Activated CD4-positive, alpha-beta T cell treated with anti-CD3 and anti-CD28 coated beads, Interleukin-2, amount 10 ng/mL, durations not matched to agents 7 days and 5 days (primary cell): ENCODE data around the gene THUMPD1. TPM values are rescaled to one million over a fixed set of nuclear protein-coding genes. Genes with fewer than 3 reads are reported as not detected.
A peak's percentile ranks its signal among the peaks of the same experiment; 100 is the strongest.
"Not testable (repeated sequence)": the region's sequence is repeated elsewhere in the genome, so short reads cannot be mapped to it uniquely, and the experiment has no call there.

Experiments
- CTCF ChIA-PET: fragments of 350-600 bp; sonication (Branson Sonifier 250); formaldehyde crosslinking; loops from one replicate; lab custom pipeline; 2021; ENCODE audit warnings: antibody characterized with exemption; lab: Charles Lee
- POLR2A ChIA-PET: fragments of 350-600 bp; sonication (Branson Sonifier 250); formaldehyde crosslinking; loops from one replicate; lab custom pipeline; 2021; ENCODE audit warnings: antibody characterized with exemption; lab: Charles Lee
- DNase-seq: peaks from one replicate; pipeline ENCODE4 v3.0.0-alpha.2; 2020
- H3K27ac Mint-ChIP-seq: one replicate; pipeline ENCODE4 v1.8.0; 2021; ENCODE audit warnings: mild to moderate bottlenecking, moderate library complexity, mixed read lengths
- H3K27me3 Mint-ChIP-seq: one replicate; pipeline ENCODE4 v1.8.0; 2021; ENCODE audit warnings: mixed read lengths
- H3K36me3 Mint-ChIP-seq: one replicate; pipeline ENCODE4 v1.8.0; 2021; ENCODE audit warnings: low read depth, mixed read lengths
- H3K4me1 Mint-ChIP-seq: one replicate; pipeline ENCODE4 v1.8.0; 2021; ENCODE audit warnings: mixed read lengths
- H3K4me3 Mint-ChIP-seq: one replicate; pipeline ENCODE4 v1.8.0; 2021; ENCODE audit warnings: mild to moderate bottlenecking, moderate library complexity, mixed read lengths
- H3K9me3 Mint-ChIP-seq: one replicate; pipeline ENCODE4 v1.8.0; 2021; ENCODE audit warnings: mixed read lengths
- total RNA-seq, 2 experiments: library from RNA; stranded (reverse); gene quantifications; one replicate each; pipeline ENCODE4 v1.2.3, GENCODE V29; 2021

Gene THUMPD1
- total RNA-seq, 2 experiments from 2014 or later: 42.9 to 43.1 TPM

DNA sequence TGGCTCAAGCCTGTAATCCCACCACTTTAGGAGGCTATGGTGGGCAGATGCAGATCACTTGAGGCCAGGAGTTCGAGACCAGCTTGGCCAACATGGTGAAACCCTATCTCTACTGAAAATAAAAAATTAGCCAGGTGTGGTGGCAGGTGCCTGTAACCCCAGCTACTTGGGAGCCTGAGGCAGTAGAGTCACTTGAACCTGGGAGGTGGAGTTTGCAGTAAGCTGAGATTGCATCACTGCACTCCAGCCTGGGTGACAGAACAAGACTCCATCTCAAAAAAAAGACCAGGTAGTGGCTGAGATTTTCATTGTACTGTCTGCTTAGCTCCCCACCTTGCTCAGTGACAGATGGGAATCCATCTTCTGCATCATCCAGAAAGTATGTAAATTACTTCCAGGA lies 22.8 kb upstream of the THUMPD1 start:
- H3K27ac Mint-ChIP-seq, POLR2A ChIA-PET, H3K27me3 Mint-ChIP-seq, H3K4me3 Mint-ChIP-seq, DNase-seq: not testable (repeated sequence)
- peaks cover 28% of the 10 kb centered on the region for H3K4me1 Mint-ChIP-seq
- peaks cover 12% of the 10 kb centered on the region for H3K36me3 Mint-ChIP-seq
- CTCF ChIA-PET: interaction anchor here (1.8 to 2.1 kb wide), 3 partner anchors 11 to 23 kb away, joined by 4 to 8 read pairs (median 7); partner anchors contain the start of gene THUMPD1
- H3K9me3 Mint-ChIP-seq: peaks cover 14% of the 10 kb centered on the region

DNA sequence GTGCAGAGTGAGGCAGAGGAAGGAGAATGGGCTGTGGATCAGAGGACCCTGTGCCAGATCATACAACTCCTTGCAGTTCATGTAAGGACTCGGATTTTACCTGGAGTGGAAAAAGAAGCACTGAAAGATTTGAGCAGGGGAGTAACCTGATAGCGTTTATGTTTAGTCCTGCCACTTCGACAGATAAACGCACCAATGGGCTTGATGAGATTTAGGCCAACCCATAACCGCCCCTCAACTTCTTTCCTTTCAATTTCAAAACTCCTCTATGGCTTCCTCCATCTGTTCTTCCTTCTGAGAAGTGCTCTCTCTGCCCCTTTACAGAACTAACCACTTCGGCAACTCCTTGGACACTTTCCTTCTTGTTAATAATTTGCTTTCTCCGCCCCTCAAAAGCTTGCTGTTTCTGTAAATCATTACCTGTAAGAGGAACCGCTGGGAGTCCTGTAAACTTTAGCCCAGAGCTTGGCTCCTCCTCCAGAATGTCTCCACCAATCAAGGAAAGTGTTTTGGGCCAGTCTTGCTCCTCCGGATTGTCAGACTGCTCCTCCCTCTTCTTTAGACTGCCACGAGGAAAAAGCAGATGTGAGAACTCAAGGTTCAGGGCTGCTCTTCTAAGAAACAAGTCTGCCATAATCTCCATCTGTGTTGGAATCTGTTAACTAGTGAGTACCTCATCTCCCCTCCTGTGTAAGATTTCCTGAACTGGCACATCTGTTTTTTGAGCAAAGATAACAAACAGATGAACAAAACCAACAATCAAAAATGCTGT lies 22.0 kb upstream of the THUMPD1 start, which contains the start of gene ACSM3:
Gene ACSM3, plus strand, starts transcription at position 554 of the 772 bp plus-strand sequence. CDS start 6,021 bp downstream, outside the sequence.
- Mint-ChIP-seq H3K4me1 (peaks cover 28% of the 10 kb centered on the region), H3K9me3 (peaks cover 14% of the 10 kb centered on the region), H3K4me3 (peak within 1 kb of the TSS; percentile 79), H3K36me3 (peaks cover 12% of the 10 kb centered on the region), H3K27ac (peak within 1 kb of the TSS; percentile 89), H3K27me3 (no peaks in the 10 kb centered on the region)
- ChIA-PET POLR2A (interaction anchor here (1.0 kb wide), 1 partner anchor 23 kb away, joined by 3 read pairs; no protein-coding TSS in a partner anchor), CTCF (interaction anchor here (1.8 kb wide), 1 partner anchor 22 kb away, joined by 7 read pairs; the partner anchor contains the start of gene THUMPD1)
- peak; percentile 79 for DNase-seq

DNA sequence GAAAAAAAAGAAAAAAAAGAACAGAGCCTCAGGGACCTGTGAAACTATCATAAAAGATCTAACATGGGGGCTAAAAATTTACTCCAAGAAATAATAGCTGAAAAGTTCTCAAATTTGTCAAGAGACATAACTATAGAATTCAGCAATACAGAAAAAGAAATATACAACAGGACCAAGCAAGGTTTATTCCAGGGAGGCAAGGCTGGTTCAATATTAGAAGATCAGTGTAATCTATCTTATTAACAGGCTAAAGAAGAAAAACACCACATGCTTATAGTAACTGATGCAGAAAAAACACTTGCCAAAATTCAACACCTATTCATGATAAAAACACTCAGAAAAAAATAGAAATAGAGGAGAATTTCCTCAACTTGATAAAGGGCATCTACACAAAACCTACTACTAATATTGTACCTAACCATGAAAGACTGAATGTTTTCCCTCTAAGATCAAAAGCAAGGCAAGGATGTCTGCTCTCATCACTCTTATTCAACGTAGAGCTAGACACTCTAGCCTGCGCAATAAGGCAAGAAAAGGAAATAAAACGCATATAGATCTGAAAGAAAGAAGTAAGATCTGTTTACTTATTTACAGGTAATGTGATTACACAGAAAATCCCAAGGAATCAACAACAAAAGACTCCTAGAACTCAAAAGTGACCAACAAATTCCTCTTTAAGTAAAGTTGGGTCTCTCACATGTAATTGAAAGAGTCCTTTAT lies 20.9 kb upstream of the THUMPD1 start:
- H3K27ac Mint-ChIP-seq: peak overlapping the region; percentile 89
- no peaks in the 10 kb centered on the region for H3K27me3 Mint-ChIP-seq
- peaks cover 12% of the 10 kb centered on the region for H3K36me3 Mint-ChIP-seq
- ChIA-PET CTCF (no interaction called here), POLR2A (no interaction called here)
- peaks cover 28% of the 10 kb centered on the region for H3K4me1 Mint-ChIP-seq
- DNase-seq: no peak
- H3K4me3 Mint-ChIP-seq: peak overlapping the region; percentile 79
- H3K9me3 Mint-ChIP-seq: peaks cover 14% of the 10 kb centered on the region

DNA sequence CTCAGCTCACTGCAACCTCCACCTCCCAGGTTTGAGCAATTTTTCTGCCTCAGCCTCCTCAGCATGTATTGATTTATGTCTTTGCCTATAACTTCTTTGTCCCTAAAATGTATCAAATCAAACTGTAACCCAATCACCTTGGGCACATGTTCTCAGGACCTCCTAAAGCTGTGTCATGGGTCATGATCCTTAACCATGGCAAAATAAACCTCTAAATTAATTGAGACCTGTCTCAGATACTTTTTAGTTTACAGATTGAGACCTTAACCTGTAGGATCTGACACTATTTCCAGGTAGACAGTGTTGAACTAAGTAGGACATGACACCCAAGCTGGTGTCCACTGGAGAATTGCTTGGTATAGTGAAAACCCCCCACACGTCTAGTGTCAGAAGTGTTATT lies 19.6 kb upstream of the THUMPD1 start:
- Mint-ChIP-seq H3K36me3 (peaks cover 12% of the 10 kb centered on the region), H3K4me3 (no peak overlapping the region), H3K27ac (no peak overlapping the region), H3K9me3 (peaks cover 14% of the 10 kb centered on the region), H3K27me3 (no peaks in the 10 kb centered on the region), H3K4me1 (peaks cover 28% of the 10 kb centered on the region)
- ChIA-PET POLR2A (no interaction called here), CTCF (no interaction called here)
- DNase-seq: no peak

DNA sequence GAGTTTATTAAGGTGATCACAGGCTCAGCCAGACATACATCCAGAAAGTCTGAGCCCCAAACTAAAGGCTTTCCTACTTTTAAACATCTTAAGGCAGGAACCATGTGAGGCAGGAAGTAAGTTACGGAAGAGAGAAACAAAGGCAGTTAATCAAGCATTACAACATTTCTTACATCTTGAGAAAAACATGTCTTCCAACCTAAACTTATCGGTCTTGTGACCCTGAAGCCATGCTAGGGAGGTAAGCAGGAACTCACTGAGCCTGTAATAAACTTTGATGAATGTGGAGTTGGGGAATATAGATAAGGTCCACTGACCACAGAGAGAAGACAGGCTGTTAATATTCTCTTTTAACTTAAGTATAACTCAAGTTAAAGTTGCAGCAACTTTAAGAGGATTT lies 18.7 kb upstream of the THUMPD1 start:
- DNase-seq: no peak
- H3K9me3 Mint-ChIP-seq: peaks cover 14% of the 10 kb centered on the region
- no peaks in the 10 kb centered on the region for H3K27me3 Mint-ChIP-seq
- no peak overlapping the region for H3K4me3 Mint-ChIP-seq
- CTCF ChIA-PET: no interaction called here
- POLR2A ChIA-PET: no interaction called here
- H3K27ac Mint-ChIP-seq: no peak overlapping the region
- H3K4me1 Mint-ChIP-seq: peaks cover 28% of the 10 kb centered on the region
- peaks cover 12% of the 10 kb centered on the region for H3K36me3 Mint-ChIP-seq

DNA sequence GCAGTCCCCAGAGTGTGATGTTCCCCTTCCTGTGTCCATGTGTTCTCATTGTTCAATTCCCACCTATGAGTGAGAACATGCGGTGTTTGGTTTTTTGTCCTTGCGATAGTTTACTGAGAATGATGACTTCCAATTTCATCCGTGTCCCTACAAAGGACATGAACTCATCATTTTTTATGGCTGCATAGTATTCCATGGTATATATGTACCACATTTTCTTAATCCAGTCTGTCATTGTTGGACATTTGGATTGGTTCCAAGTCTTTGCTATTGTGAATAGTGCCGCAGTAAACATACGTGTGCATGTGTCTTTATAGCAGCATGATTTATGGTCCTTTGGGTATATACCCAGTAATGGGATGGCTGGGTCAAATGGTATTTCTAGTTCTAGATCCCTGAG lies 14.2 kb upstream of the THUMPD1 start:
- H3K27ac Mint-ChIP-seq, H3K9me3 Mint-ChIP-seq, H3K4me3 Mint-ChIP-seq, POLR2A ChIA-PET, H3K4me1 Mint-ChIP-seq, H3K36me3 Mint-ChIP-seq, DNase-seq, CTCF ChIA-PET: not testable (repeated sequence)
- peaks cover 20% of the 10 kb centered on the region for H3K27me3 Mint-ChIP-seq

DNA sequence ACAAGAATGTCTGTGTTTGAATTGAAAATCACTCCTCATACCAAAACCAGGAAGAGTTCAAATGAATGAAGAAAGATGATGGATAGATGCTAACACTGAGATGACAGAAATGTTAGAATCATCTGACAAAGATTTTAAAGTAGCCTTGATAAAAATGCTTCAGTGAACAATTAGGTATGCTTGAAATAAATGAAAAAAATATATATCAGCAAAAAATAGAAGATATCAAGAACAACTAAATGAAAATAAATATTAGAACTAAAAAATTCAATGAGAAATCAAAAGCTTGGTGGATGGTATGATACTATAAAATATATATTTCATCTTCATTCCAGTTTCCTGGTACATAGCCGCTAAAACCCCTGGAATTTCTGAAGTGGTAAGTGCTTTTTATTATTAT lies 13.6 kb upstream of the THUMPD1 start:
- no peak for DNase-seq
- peaks cover 2% of the 10 kb centered on the region for H3K9me3 Mint-ChIP-seq
- CTCF ChIA-PET: interaction anchor here (0.6 kb wide), 1 partner anchor 48 kb away, joined by 4 read pairs; no protein-coding TSS in a partner anchor
- POLR2A ChIA-PET: no interaction called here
- no peak overlapping the region for H3K27ac Mint-ChIP-seq
- no peak overlapping the region for H3K4me3 Mint-ChIP-seq
- H3K4me1 Mint-ChIP-seq: no peaks in the 10 kb centered on the region
- no peaks in the 10 kb centered on the region for H3K36me3 Mint-ChIP-seq
- peaks cover 20% of the 10 kb centered on the region for H3K27me3 Mint-ChIP-seq

DNA sequence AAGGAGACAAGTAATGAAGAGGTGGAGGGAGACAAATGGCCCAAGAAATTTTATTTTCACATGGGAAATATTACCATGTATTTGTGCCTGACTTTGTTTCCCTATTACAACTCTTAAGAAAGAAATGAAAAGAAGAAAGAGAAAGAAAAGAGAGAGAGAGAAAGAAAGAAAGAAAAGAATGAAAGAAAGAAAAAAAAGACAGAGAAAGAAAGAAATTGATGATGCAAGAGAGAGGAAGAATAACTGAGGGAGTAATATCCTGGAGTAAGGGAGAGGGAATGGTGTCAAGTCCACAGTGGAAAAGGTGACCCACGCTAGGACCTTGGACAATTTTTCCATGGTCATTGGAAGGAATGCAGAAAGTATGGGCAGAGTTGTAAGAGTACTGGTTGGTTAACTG lies 12.1 kb upstream of the THUMPD1 start:
- Mint-ChIP-seq H3K27ac (peak overlapping the region; percentile 36), H3K4me3 (no peak overlapping the region), H3K9me3 (no peaks in the 10 kb centered on the region), H3K4me1 (no peaks in the 10 kb centered on the region), H3K27me3 (peaks cover 20% of the 10 kb centered on the region), H3K36me3 (no peaks in the 10 kb centered on the region)
- CTCF ChIA-PET: no interaction called here
- DNase-seq: no peak
- POLR2A ChIA-PET: no interaction called here

DNA sequence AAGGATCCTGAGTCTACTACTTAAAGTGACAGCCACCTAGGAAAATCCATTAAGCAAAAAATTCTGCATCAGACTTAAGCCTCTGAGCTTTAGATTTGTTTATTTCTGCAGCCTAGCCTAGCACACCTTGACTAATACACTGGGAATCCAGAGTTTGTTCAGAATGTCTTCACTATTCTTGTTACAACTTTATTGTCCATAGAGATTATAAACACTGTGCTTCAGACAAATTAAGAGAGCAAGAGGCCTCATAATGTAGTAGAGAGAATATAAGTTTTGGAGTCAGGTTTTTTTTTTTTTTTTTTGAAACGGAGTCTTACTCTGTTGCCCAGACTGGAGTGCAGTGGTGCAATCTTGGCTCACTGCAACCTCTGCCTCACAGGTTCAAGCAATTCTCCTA lies 8.9 kb upstream of the THUMPD1 start:
- H3K4me3 Mint-ChIP-seq: no peak overlapping the region
- ChIA-PET CTCF (no interaction called here), POLR2A (no interaction called here)
- peaks cover 5% of the 10 kb centered on the region for H3K36me3 Mint-ChIP-seq
- H3K27ac Mint-ChIP-seq: no peak overlapping the region
- H3K27me3 Mint-ChIP-seq: peaks cover 20% of the 10 kb centered on the region
- H3K4me1 Mint-ChIP-seq: no peaks in the 10 kb centered on the region
- DNase-seq: no peak
- peaks cover 10% of the 10 kb centered on the region for H3K9me3 Mint-ChIP-seq

DNA sequence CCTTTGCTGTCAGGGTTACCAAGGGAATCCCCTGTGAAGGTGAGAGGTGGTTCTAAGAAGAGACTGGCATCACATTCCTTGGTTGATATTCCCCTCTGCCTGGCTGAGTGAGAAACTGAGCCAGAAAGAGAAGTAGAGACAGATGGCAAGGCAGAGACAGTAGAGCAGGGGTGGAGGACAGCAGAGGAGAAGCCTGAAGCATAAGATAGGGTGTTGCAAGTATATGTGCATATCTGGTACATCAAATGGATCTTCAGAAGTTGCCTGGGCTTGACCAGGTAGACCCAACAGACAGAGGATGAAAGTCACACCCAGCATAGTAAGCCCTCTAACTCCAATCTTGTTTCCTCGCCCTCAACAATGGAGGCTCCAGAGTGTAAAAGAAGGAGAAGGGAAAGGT lies 7.9 kb upstream of the THUMPD1 start:
- Mint-ChIP-seq H3K4me1 (no peaks in the 10 kb centered on the region), H3K4me3 (no peak overlapping the region), H3K27me3 (peaks cover 15% of the 10 kb centered on the region), H3K9me3 (peaks cover 10% of the 10 kb centered on the region), H3K27ac (no peak overlapping the region), H3K36me3 (peaks cover 5% of the 10 kb centered on the region)
- ChIA-PET POLR2A (no interaction called here), CTCF (no interaction called here)
- no peak for DNase-seq

DNA sequence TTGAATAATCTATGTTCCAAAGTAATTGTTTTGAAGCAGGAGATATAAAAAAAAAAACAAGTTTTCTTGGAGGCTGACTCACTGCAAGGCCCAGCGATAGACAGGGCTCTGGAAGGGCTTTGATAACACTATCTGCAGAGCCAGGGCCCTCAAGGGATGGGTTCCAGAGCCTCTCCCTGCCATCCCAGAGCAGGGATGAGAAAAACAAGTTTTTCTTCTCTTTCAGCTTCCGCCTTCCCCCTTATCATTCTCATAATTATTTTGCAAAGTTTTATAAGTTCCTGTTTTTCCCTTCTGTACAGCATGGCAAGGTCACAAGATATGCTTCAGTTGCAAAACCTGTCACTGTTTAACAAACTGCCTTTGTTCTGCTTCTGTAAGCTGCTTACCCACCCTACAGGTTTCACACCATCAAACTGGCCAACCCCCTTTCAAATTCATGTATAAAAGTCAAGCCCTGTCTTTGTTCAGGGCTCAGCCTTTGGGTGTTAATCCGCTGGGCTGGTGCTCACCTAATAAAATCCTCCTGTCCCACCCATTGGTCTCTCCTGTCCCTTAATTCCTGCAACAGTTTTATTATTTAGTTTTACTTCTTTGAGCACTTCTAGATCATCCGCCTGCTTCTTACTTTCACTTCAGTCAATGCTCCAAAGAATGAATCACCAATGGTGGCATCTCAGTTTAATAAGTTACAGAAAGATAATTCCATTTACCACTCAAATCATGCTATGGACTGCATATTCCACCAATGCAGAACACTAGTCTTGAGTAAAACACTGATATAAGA lies 5.6 kb upstream of the THUMPD1 start:
- peaks cover 10% of the 10 kb centered on the region for H3K9me3 Mint-ChIP-seq

DNA sequence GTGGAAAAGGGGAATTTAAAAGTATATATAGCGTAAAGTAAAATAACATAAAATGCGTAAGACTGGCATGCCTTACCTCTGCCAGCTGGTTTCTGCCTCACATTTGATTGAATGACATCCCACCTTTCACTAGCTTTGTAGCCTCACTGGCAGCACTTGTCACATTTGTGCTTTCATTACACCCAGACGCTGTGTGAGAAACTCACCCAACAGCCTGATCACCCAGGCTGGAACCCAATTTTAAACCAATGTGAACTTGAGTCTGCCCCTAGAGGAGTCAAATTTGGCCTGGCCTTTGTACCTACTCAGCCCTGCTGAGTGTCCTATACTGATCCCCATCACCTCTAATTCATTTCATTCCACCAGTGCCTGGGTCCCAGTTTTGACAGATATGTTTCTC lies 4.8 kb upstream of the THUMPD1 start:
- ChIA-PET CTCF (no interaction called here), POLR2A (no interaction called here)
- H3K27ac Mint-ChIP-seq: no peak overlapping the region
- H3K9me3 Mint-ChIP-seq: peaks cover 10% of the 10 kb centered on the region
- peaks cover 6% of the 10 kb centered on the region for H3K4me1 Mint-ChIP-seq
- peaks cover 5% of the 10 kb centered on the region for H3K36me3 Mint-ChIP-seq
- no peak for DNase-seq
- H3K27me3 Mint-ChIP-seq: no peaks in the 10 kb centered on the region
- no peak overlapping the region for H3K4me3 Mint-ChIP-seq

More for the DNA sequence above, 5.6 kb upstream of the THUMPD1 start:
- Mint-ChIP-seq H3K4me3 (no peak overlapping the region), H3K27me3 (peaks cover 3% of the 10 kb centered on the region), H3K4me1 (peaks cover 2% of the 10 kb centered on the region), H3K36me3 (peaks cover 5% of the 10 kb centered on the region), H3K27ac (no peak overlapping the region)
- DNase-seq: no peak
- CTCF ChIA-PET: no interaction called here
- POLR2A ChIA-PET: no interaction called here
